Ovary (tissue), 9 donors: Measurements from ENCODE around the gene KRTAP5-2. TPM values are rescaled to one million over a fixed set of nuclear protein-coding genes. Genes with fewer than 3 reads are reported as not detected.

Experiments
- DNase-seq, 5 donors: peaks; one replicate each; pipeline ENCODE4 v3.0.0-alpha.2; 2019 to 2020
- H3K27ac ChIP-seq, 2 donors: fragments of 200-600 bp; one replicate each; pipeline versions ENCODE4 v1.5.1 to v1.8.0; 2019 to 2022
- H3K27me3 ChIP-seq: fragments of 200-600 bp; one replicate; pipeline ENCODE4 v1.8.0; 2022
- H3K36me3 ChIP-seq: fragments of 200-600 bp; sonication (generic); one replicate; pipeline ENCODE4 v1.5.1; 2019
- H3K4me1 ChIP-seq: one replicate; pipeline ENCODE4 v1.8.1; 2013; ENCODE audit warnings: mild to moderate bottlenecking, moderate library complexity; ENCODE audit not compliant: insufficient read depth
- H3K4me3 ChIP-seq: fragments of 200-600 bp; sonication (generic); one replicate; pipeline ENCODE4 v1.5.1; 2017
- H3K9me3 ChIP-seq, 2 donors: fragments of 200-600 bp in 1 of 2; sonication (generic) in 1 of 2; one replicate each; pipeline versions ENCODE4 v1.5.1 to v1.8.1; 2013 to 2019; ENCODE audit warnings: mild to moderate bottlenecking in 1 of 2, moderate library complexity in 1 of 2
- CTCF ChIP-seq, 3 donors: fragments of 450-650 bp in 2 of 3; fragments of 200-600 bp in 1 of 3; IDR thresholded peaks; one replicate each; pipeline versions ENCODE4 v1.5.1 to v1.8.0; 2016 to 2022; ENCODE audit warnings: antibody characterized with exemption in 3 of 3, mild to moderate bottlenecking in 1 of 3
- EP300 ChIP-seq: sonication (generic); formaldehyde crosslinking; IDR thresholded peaks from one replicate; pipeline ENCODE4 v1.6.1; 2017; ENCODE audit warnings: antibody characterized with exemption
- POLR2A ChIP-seq: fragments of 450-650 bp; IDR thresholded peaks from one replicate; pipeline ENCODE4 v1.6.1; 2017; ENCODE audit warnings: antibody characterized with exemption, mild to moderate bottlenecking, moderate library complexity
- WGBS, 3 donors: extraction: QIAGEN DNeasy Blood & Tissue Kit in 1 of 3; methylation state at CpG; one replicate each; pipeline versions ENCODE4 v1.1.5 to v1.1.7; 2013 to 2017; 5-methylcytosine and 5-hydroxymethylcytosine counted together
- intact Hi-C, 4 donors: fragments of 100-400 bp; cut with DNase I; formaldehyde crosslinking; loops; one replicate each; pipeline versions ENCODE4 v1.11.0 to v1.15.1; 2022 to 2023
- polyA plus RNA-seq, 2 donors: library from polyadenylated mRNA; stranded (reverse); fragments of 200-250 nt in 1 of 2; fragments of 350-450 nt in 1 of 2; fragmentation: Illumina TruSeq in 1 of 2; extraction: RNeasy Lipid Tissue Mini Kit (QIAGEN cat#74804) in 1 of 2; gene quantifications; one replicate each; pipeline ENCODE4 v1.2.3, GENCODE V29; 2013 to 2014
- total RNA-seq, 7 donors: library from RNA; depleted of rRNA in 2 of 7; stranded (reverse); fragments of >200 nt in 2 of 7; fragmentation: NEBNext Ultra II Directional in 3 of 7; extraction: Animal tissue kit (Norgen Biotek cat#: 25700) in 3 of 7; gene quantifications; one replicate each; pipeline versions ENCODE4 v1.1.0 to v1.2.4, GENCODE V29; 2016 to 2023
- donor health status: DM: no; HTN: no; CAD: no; lungs with moderate emphysema.
- donor health status: DM: no; HTN: no; CAD: no.
- donor health status: Bipolar disorder and iron deficiency.
- donor health status: DM: yes; HTN: yes; CAD: no.
- donor health status: DM: no; HTN: no; CAD: no.
- donor health status: DM: yes; HTN: yes; CAD: no.

Gene KRTAP5-2
- total and polyA plus RNA-seq, 9 donors, result not detected

- TF ChIP-seq POLR2A (no peak), CTCF (IDR thresholded peaks at IDR 0.05) (no peak), EP300 (no peak)
- Histone ChIP-seq H3K27me3 (no peaks in the 10 kb centered on the region), H3K4me1 (no peaks in the 10 kb centered on the region), H3K36me3 (no peaks in the 10 kb centered on the region), H3K4me3 (no peak overlapping the region), H3K9me3 (no peaks in the 10 kb centered on the region), H3K27ac (no peak overlapping the region)
- WGBS, 3 donors, result 63 to 66% (median 64%) methylated on average over 29 of the region's 29 CpGs
- DNase-seq, result no peak
- intact Hi-C loops, result no loop called here
Measured at GRCh38 chr11:1642288-1643145, 44.4 kb upstream of the KRTAP5-2 start.

- no peak overlapping the region for H3K4me3 ChIP-seq
- no peaks in the 10 kb centered on the region for H3K9me3 ChIP-seq
- H3K4me1 ChIP-seq, result no peaks in the 10 kb centered on the region
- H3K36me3 ChIP-seq, result no peaks in the 10 kb centered on the region
- WGBS, 3 donors, result 67 to 77% (median 76%) methylated on average over 15 of the region's 15 CpGs
- H3K27ac ChIP-seq, result no peak overlapping the region
- H3K27me3 ChIP-seq, result no peaks in the 10 kb centered on the region
- no peak for DNase-seq
- intact Hi-C loops, result no loop called here
- TF ChIP-seq POLR2A (no peak), EP300 (no peak), CTCF (IDR thresholded peaks at IDR 0.05) (no peak)
Measured at GRCh38 chr11:1641096-1641495, 43.0 kb upstream of the KRTAP5-2 start.

- H3K27ac ChIP-seq, result no peak overlapping the region
- 52 to 59% (median 53%) methylated on average over 32 of the region's 32 CpGs for whole genome bisulfite sequencing, 3 donors
- no peaks in the 10 kb centered on the region for H3K36me3 ChIP-seq
- H3K27me3 ChIP-seq, result no peaks in the 10 kb centered on the region
- TF ChIP-seq CTCF (IDR thresholded peaks at IDR 0.05) (no peak), EP300 (no peak), POLR2A (no peak)
- intact Hi-C loops, result no loop called here
- DNase-seq, result no peak
- no peaks in the 10 kb centered on the region for H3K9me3 ChIP-seq
- H3K4me1 ChIP-seq, result no peaks in the 10 kb centered on the region
- no peak overlapping the region for H3K4me3 ChIP-seq
Measured at GRCh38 chr11:1640076-1640946, 42.2 kb upstream of the KRTAP5-2 start.

GRCh38 chr11:1639666-1640065, 41.6 kb upstream of the KRTAP5-2 start:
- no peaks in the 10 kb centered on the region for H3K36me3 ChIP-seq
- DNase-seq, result no peak
- no peaks in the 10 kb centered on the region for H3K9me3 ChIP-seq
- H3K27me3 ChIP-seq, result no peaks in the 10 kb centered on the region
- H3K4me3 ChIP-seq, result no peak overlapping the region
- intact Hi-C loops, result no loop called here
- TF ChIP-seq EP300, result no peak
- no peak for TF ChIP-seq CTCF (IDR thresholded peaks at IDR 0.05)
- TF ChIP-seq POLR2A, result no peak
- 60 to 67% (median 64%) methylated on average over 15 of the region's 15 CpGs for WGBS, 3 donors
- H3K27ac ChIP-seq, result no peak overlapping the region
- H3K4me1 ChIP-seq, result no peaks in the 10 kb centered on the region
